Measurements from ENCODE around the gene OPALIN.
A peak's percentile ranks its signal among the peaks of the same experiment; 100 is the strongest.

DNA sequence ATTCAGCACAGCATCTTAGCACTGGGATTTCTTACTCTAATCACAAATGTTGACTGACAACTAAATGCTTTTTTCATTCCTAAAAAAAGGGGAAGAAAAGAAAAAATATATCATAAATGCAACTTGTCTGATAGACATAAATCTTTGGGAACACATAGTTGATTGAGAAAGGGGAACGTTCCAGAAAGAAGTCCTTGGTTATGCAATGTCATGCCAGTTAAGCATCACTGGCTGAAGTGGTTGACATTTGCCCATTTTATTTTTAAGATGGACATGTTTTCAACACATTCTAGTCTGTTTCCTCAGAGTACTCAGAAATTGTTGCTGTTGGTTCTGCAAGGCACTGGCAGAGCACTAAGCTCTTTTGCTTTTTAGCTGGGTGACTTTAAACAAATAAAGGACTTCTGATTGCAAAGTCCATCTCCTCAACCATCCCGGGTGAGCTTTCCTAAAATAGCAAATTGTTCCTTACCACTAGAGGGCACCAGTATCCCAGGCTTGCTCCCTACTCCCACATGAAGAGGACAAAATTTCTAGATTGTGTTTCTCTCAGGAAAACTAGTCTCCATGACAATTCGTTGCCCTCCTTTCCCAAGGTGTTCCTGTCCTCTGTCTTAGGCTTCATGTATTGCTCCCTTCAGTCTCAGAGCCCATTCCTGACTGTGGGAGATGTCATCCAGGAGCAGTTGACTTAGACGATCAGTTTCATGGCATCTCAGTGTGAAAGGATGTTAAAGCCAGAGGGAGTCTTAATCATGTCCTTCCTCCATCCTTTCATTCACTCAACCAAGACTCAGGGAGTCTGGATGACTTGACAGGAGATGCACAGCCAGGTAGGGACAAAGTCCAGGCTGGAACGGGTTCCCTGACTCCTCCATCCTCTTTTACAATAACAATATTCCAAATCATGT, 23.9 kb downstream of the OPALIN start:
- TF ChIP-seq POLR2AphosphoS5 (IDR thresholded peaks at IDR 0.05; ENCODE audit: insufficient read depth, low read depth, low read length) (no peak), POLR2A (IDR thresholded peaks at IDR 0.05; ENCODE audit: low read depth, low read length) (no peak), JUN (IDR thresholded peaks at IDR 0.05; ENCODE audit: borderline replicate concordance, insufficient read depth, insufficient read length, low read depth) (no peak), FOS (IDR thresholded peaks at IDR 0.05; ENCODE audit: borderline replicate concordance, insufficient read depth, low read length) (no peak), EZH2 (IDR thresholded peaks at IDR 0.05; ENCODE audit: borderline replicate concordance, low read depth, low read length, severe bottlenecking) (no peak), MYC (IDR thresholded peaks at IDR 0.05; ENCODE audit: low read depth, low read length) (no peak)
- TF ChIP-seq, protein P1, sequence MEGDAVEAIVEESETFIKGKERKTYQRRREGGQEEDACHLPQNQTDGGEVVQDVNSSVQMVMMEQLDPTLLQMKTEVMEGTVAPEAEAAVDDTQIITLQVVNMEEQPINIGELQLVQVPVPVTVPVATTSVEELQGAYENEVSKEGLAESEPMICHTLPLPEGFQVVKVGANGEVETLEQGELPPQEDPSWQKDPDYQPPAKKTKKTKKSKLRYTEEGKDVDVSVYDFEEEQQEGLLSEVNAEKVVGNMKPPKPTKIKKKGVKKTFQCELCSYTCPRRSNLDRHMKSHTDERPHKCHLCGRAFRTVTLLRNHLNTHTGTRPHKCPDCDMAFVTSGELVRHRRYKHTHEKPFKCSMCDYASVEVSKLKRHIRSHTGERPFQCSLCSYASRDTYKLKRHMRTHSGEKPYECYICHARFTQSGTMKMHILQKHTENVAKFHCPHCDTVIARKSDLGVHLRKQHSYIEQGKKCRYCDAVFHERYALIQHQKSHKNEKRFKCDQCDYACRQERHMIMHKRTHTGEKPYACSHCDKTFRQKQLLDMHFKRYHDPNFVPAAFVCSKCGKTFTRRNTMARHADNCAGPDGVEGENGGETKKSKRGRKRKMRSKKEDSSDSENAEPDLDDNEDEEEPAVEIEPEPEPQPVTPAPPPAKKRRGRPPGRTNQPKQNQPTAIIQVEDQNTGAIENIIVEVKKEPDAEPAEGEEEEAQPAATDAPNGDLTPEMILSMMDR (IDR thresholded peaks at IDR 0.05; ENCODE audit: extremely low read depth in 1 of 2, insufficient read depth in 1 of 2, low read depth in 1 of 2, low read length in 2 of 2): peak; percentile 68 to 74

All from endothelial cell of umbilical vein (primary cell).